ENCODE measurements around the gene PCNX3. TPM values are rescaled to one million over a fixed set of nuclear protein-coding genes. Genes with fewer than 3 reads are reported as not detected.
"Not testable (repeated sequence)": the region's sequence is repeated elsewhere in the genome, so short reads cannot be mapped to it uniquely, and the experiment has no call there.

Gene PCNX3
- total RNA-seq, 4 donors from 2014 or later, result 24.1 to 44.1 (median 34.4) TPM

DNA sequence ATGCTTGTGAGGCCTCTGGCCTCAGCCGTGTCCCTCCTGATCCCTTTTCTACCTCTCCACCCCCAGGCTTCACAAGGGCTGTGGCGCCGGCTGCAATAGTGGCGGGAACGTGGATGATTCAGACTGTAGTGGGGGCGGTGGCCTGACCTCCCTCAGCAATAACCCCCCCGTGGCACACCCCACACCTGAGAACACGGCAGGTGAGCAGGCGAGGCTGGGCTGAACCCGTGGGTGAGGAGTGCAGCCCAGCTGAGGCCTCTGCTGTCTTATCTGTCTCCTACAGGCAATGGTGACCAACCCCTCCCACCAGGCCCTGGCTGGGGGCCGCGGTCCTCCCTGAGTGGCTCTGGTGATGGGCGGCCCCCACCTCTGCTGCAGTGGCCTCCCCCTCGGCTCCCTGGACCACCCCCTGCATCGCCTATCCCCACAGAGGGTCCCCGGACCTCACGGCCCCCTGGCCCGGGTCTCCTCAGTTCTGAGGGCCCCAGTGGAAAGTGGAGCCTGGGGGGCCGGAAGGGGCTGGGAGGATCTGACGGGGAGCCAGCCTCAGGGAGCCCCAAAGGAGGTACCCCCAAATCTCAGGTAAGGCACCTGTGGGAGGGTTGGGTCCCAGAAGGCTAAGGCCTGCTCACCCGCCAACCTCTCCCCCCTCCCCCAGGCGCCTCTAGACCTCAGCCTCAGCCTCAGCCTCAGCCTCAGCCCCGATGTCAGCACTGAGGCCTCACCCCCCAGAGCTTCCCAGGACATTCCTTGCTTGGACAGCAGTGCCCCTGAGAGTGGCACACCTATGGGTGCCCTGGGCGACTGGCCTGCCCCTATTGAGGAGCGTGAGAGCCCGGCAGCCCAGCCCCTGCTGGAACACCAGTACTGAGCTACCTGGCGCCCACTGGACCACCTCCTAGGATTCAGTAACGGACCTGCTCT is 20.8 kb downstream of the PCNX3 start:
- no peak for DNase-seq (ENCODE audit: low spot score in 2 of 2)
- 90 to 92% methylated on average over 21 of the region's 28 CpGs for WGBS, 2 donors
- intact Hi-C loops (cut with DNase I; ENCODE audit: low total_unique reads), result no loop called here
- H3K4me3 ChIP-seq (ENCODE audit: low read depth, poor library complexity, severe bottlenecking), result no peak overlapping the region
- TF ChIP-seq POLR2A (IDR thresholded peaks at IDR 0.05), result no peak
- TF ChIP-seq, protein P1, sequence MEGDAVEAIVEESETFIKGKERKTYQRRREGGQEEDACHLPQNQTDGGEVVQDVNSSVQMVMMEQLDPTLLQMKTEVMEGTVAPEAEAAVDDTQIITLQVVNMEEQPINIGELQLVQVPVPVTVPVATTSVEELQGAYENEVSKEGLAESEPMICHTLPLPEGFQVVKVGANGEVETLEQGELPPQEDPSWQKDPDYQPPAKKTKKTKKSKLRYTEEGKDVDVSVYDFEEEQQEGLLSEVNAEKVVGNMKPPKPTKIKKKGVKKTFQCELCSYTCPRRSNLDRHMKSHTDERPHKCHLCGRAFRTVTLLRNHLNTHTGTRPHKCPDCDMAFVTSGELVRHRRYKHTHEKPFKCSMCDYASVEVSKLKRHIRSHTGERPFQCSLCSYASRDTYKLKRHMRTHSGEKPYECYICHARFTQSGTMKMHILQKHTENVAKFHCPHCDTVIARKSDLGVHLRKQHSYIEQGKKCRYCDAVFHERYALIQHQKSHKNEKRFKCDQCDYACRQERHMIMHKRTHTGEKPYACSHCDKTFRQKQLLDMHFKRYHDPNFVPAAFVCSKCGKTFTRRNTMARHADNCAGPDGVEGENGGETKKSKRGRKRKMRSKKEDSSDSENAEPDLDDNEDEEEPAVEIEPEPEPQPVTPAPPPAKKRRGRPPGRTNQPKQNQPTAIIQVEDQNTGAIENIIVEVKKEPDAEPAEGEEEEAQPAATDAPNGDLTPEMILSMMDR (IDR thresholded peaks at IDR 0.05), result no peak

- no peak overlapping the region for H3K4me3 ChIP-seq (ENCODE audit: low read depth, poor library complexity, severe bottlenecking)
- no peak for TF ChIP-seq POLR2A (IDR thresholded peaks at IDR 0.05)
- TF ChIP-seq, protein P1 (IDR thresholded peaks at IDR 0.05), result no peak
- intact Hi-C loops (cut with DNase I; ENCODE audit: low total_unique reads), result no loop called here
- no peak for DNase-seq (ENCODE audit: low spot score in 2 of 2)
- 88 to 94% methylated on average over 3 of the region's 3 CpGs for WGBS, 2 donors
These were observed 21.5 kb downstream of the PCNX3 start for GRCh38 chr11:65637032-65637557.

GRCh38 chr11:65637794-65638419 is 22.3 kb downstream of the PCNX3 start, which contains the start of gene SIPA1:
Gene SIPA1 (plus strand): TSS chr11:65638101. CDS start chr11:65640922, 2,821 bp downstream.
- DNase-seq (ENCODE audit: low spot score in 2 of 2), result peak in 1 of 2 donors; percentile 46
- 4 to 6% methylated on average over 24 to 41 of the region's 46 CpGs for WGBS, 2 donors
- peak within 1 kb of the TSS; percentile 62 for H3K4me3 ChIP-seq (ENCODE audit: low read depth, poor library complexity, severe bottlenecking)
- TF ChIP-seq POLR2A (IDR thresholded peaks at IDR 0.05), result no peak
- TF ChIP-seq, protein P1 (IDR thresholded peaks at IDR 0.05), result no peak
- intact Hi-C loops (cut with DNase I; ENCODE audit: low total_unique reads), result no loop called here

DNA sequence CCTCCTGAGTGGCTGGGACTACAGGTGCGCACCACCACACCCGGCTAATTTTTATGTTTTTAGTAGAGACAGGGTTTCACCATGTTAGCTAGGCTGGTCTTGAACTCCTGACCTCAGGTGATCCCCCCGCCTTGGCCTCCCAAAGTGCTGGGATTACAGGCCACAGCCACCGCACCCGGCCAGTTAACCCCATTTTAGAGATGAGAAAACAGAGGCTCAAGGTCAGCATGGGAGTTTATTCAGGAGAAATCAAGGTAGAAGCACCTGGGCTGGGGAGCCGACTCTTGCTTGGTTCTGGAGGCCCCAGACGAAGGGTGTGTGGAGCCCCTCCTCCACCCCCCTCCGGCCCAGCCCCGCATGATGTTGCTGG is 23.6 kb downstream of the PCNX3 start:
- 92 to 94% methylated on average over 9 of the region's 9 CpGs for WGBS, 2 donors
- intact Hi-C loops (cut with DNase I; ENCODE audit: low total_unique reads); DNase-seq (ENCODE audit: low spot score in 2 of 2); H3K4me3 ChIP-seq (ENCODE audit: low read depth, poor library complexity, severe bottlenecking): not testable (repeated sequence)

GRCh38 chr11:65639623-65640482 is 24.3 kb downstream of the PCNX3 start:
- WGBS, 2 donors, result 55 to 68% methylated on average over 7 to 8 of the region's 8 CpGs
- intact Hi-C loops (cut with DNase I; ENCODE audit: low total_unique reads), result no loop called here
- DNase-seq (ENCODE audit: low spot score in 2 of 2), result no peak
- TF ChIP-seq POLR2A (IDR thresholded peaks at IDR 0.05), result no peak
- TF ChIP-seq, protein P1 (IDR thresholded peaks at IDR 0.05), result no peak
- H3K4me3 ChIP-seq (ENCODE audit: low read depth, poor library complexity, severe bottlenecking), result no peak overlapping the region
